Muscle layer of colon (tissue), 2 donors: ENCODE data around the gene SNX15.

ENCODE experiments used
- H3K27ac ChIP-seq: one replicate; pipeline ENCODE4 v1.7.0; 2013; ENCODE audit warnings: low read depth, mild to moderate bottlenecking, low read length, moderate library complexity
- H3K27me3 ChIP-seq, 2 donors: one replicate each; pipeline ENCODE4 v1.7.0; 2013; ENCODE audit warnings: low read length in 2 of 2, mild to moderate bottlenecking in 2 of 2; ENCODE audit not compliant: insufficient read depth in 2 of 2, control insufficient read depth in 1 of 2
- H3K36me3 ChIP-seq: one replicate; pipeline ENCODE4 v1.7.0; 2013; ENCODE audit warnings: mild to moderate bottlenecking, low read length; ENCODE audit not compliant: insufficient read depth
- H3K4me1 ChIP-seq: one replicate; pipeline ENCODE4 v1.7.0; 2013; ENCODE audit warnings: mild to moderate bottlenecking, low read length; ENCODE audit not compliant: insufficient read depth
- H3K4me3 ChIP-seq, 2 donors: one replicate each; pipeline ENCODE4 v1.7.0; 2013; ENCODE audit warnings: low read length in 2 of 2, low read depth in 1 of 2, mild to moderate bottlenecking in 1 of 2, moderate library complexity in 1 of 2
- H3K9ac ChIP-seq: one replicate; pipeline ENCODE4 v1.7.0; 2013; ENCODE audit warnings: low read length
- H3K9me3 ChIP-seq: one replicate; pipeline ENCODE4 v1.7.0; 2013; ENCODE audit warnings: mild to moderate bottlenecking, low read length
- donor health status: abdominal sarcoma.
- donor health status: Adenocarcinoma of cecum.

Gene SNX15

GRCh38 chr11:65072631-65072966, 45.4 kb downstream of the SNX15 start:
- Histone ChIP-seq H3K9ac (no peak overlapping the region), H3K36me3 (no peaks in the 10 kb centered on the region), H3K4me3 (no peak overlapping the region), H3K27me3 (no peaks in the 10 kb centered on the region), H3K9me3 (no peaks in the 10 kb centered on the region), H3K27ac (no peak overlapping the region), H3K4me1 (no peaks in the 10 kb centered on the region)

GRCh38 chr11:65077451-65077850, 50.2 kb downstream of the SNX15 start:
- H3K27me3 ChIP-seq, result no peaks in the 10 kb centered on the region
- no peaks in the 10 kb centered on the region for H3K9me3 ChIP-seq
- H3K36me3 ChIP-seq, result no peaks in the 10 kb centered on the region
- no peak overlapping the region for H3K9ac ChIP-seq
- H3K4me1 ChIP-seq, result no peaks in the 10 kb centered on the region
- H3K4me3 ChIP-seq, result no peak overlapping the region
- no peak overlapping the region for H3K27ac ChIP-seq

- Histone ChIP-seq H3K27me3 (no peaks in the 10 kb centered on the region), H3K4me3 (no peak overlapping the region), H3K27ac (no peak overlapping the region), H3K36me3 (no peaks in the 10 kb centered on the region), H3K9me3 (no peaks in the 10 kb centered on the region), H3K9ac (no peak overlapping the region), H3K4me1 (peaks cover under 1% of the 10 kb centered on the region)
Measured at GRCh38 chr11:65078151-65078550, 50.9 kb downstream of the SNX15 start.

- Histone ChIP-seq H3K9me3 (no peaks in the 10 kb centered on the region), H3K27ac (no peak overlapping the region), H3K4me3 (no peak overlapping the region), H3K4me1 (peaks cover 6% of the 10 kb centered on the region), H3K36me3 (no peaks in the 10 kb centered on the region), H3K9ac (no peak overlapping the region), H3K27me3 (no peaks in the 10 kb centered on the region)
Measured at GRCh38 chr11:65078786-65079342, 51.6 kb downstream of the SNX15 start.

GRCh38 chr11:65083134-65083833, 56.0 kb downstream of the SNX15 start:
- peak overlapping the region; percentile 37 for H3K27ac ChIP-seq
- H3K36me3 ChIP-seq, result peaks cover 31% of the 10 kb centered on the region
- H3K9ac ChIP-seq, result no peak overlapping the region
- no peaks in the 10 kb centered on the region for H3K9me3 ChIP-seq
- peaks cover 18% of the 10 kb centered on the region for H3K4me1 ChIP-seq
- peak overlapping the region; percentile 40 to 92 for H3K4me3 ChIP-seq
- no peaks in the 10 kb centered on the region for H3K27me3 ChIP-seq

GRCh38 chr11:65083834-65084597, 56.8 kb downstream of the SNX15 start, which contains the start of the genes CDCA5 and ZFPL1:
TSS of gene CDCA5 (minus strand) at chr11:65084040. CDS start at chr11:65083978, 62 bp downstream.
TSS of gene ZFPL1 (plus strand) at chr11:65084222. CDS start at chr11:65084699, 477 bp downstream.
- Histone ChIP-seq H3K9ac (peak within 1 kb of the TSS; percentile 95), H3K27ac (peak within 1 kb of the TSS; percentile 97), H3K9me3 (no peaks in the 10 kb centered on the region), H3K36me3 (peaks cover 31% of the 10 kb centered on the region), H3K4me3 (peak within 1 kb of the TSS; percentile 40 to 92), H3K4me1 (peaks cover 18% of the 10 kb centered on the region), H3K27me3 (no peaks in the 10 kb centered on the region)

- no peaks in the 10 kb centered on the region for H3K27me3 ChIP-seq
- no peaks in the 10 kb centered on the region for H3K9me3 ChIP-seq
- peak overlapping the region; percentile 40 to 92 for H3K4me3 ChIP-seq
- peaks cover 18% of the 10 kb centered on the region for H3K4me1 ChIP-seq
- peaks cover 31% of the 10 kb centered on the region for H3K36me3 ChIP-seq
- peak overlapping the region; percentile 95 for H3K9ac ChIP-seq
- H3K27ac ChIP-seq, result peak overlapping the region; percentile 97
Measured at GRCh38 chr11:65084598-65085375, 57.5 kb downstream of the SNX15 start.

GRCh38 chr11:65085446-65085845, 58.2 kb downstream of the SNX15 start:
- Histone ChIP-seq H3K9ac (no peak overlapping the region), H3K4me3 (no peak overlapping the region), H3K27me3 (no peaks in the 10 kb centered on the region), H3K27ac (no peak overlapping the region), H3K9me3 (no peaks in the 10 kb centered on the region), H3K36me3 (peaks cover 31% of the 10 kb centered on the region), H3K4me1 (peaks cover 18% of the 10 kb centered on the region)

GRCh38 chr11:65086809-65087208, 59.6 kb downstream of the SNX15 start:
- Histone ChIP-seq H3K4me3 (no peak overlapping the region), H3K36me3 (peaks cover 31% of the 10 kb centered on the region), H3K9ac (no peak overlapping the region), H3K27ac (no peak overlapping the region), H3K4me1 (peaks cover 18% of the 10 kb centered on the region), H3K27me3 (no peaks in the 10 kb centered on the region), H3K9me3 (no peaks in the 10 kb centered on the region)

GRCh38 chr11:65087216-65087615, 60.0 kb downstream of the SNX15 start:
- H3K27ac ChIP-seq, result no peak overlapping the region
- H3K9ac ChIP-seq, result no peak overlapping the region
- H3K4me3 ChIP-seq, result no peak overlapping the region
- no peaks in the 10 kb centered on the region for H3K27me3 ChIP-seq
- peaks cover 31% of the 10 kb centered on the region for H3K36me3 ChIP-seq
- H3K9me3 ChIP-seq, result no peaks in the 10 kb centered on the region
- peaks cover 18% of the 10 kb centered on the region for H3K4me1 ChIP-seq

GRCh38 chr11:65087827-65088226, 60.6 kb downstream of the SNX15 start:
- no peak overlapping the region for H3K9ac ChIP-seq
- no peaks in the 10 kb centered on the region for H3K27me3 ChIP-seq
- H3K4me3 ChIP-seq, result no peak overlapping the region
- peaks cover 31% of the 10 kb centered on the region for H3K36me3 ChIP-seq
- no peak overlapping the region for H3K27ac ChIP-seq
- no peaks in the 10 kb centered on the region for H3K9me3 ChIP-seq
- H3K4me1 ChIP-seq, result peaks cover 18% of the 10 kb centered on the region
